Left colon (tissue), 2 donors: Measurements from ENCODE around the gene EHD1. TPM values are rescaled to one million over a fixed set of nuclear protein-coding genes. Genes with fewer than 3 reads are reported as not detected.

Source experiments
- microRNA-seq, 2 donors: library from miRNA; unstranded; fragments of <30 nt; microRNA quantifications; one replicate each; pipeline versions ENCODE4 v1.1.0 to v1.2.0, GENCODE V29; 2020
- total RNA-seq, 2 donors: library from RNA; stranded (reverse); fragmentation: NEBNext Ultra II Directional; extraction: Animal tissue kit (Norgen Biotek cat#: 25700); gene quantifications; one replicate each; pipeline ENCODE4 v1.2.1, GENCODE V29; 2021
- donor health status: DM: no; HTN: no; CAD: no.
- donor health status: DM: yes; HTN: yes; CAD: no.

EHD1 gene
- total RNA-seq, 2 donors from 2014 or later, result 76.1 to 91.5 TPM

Small RNA genes lying within 50 kb of the gene (microRNA-seq; reads per million reads assigned to microRNA genes)
- gene MIR6749 (0 reads per million in 2 donors), gene MIR6750 (1.1 to 1.4 reads per million in 2 donors)

Other genes with a start within 250 kb of the EHD1 start
- gene NRXN2, start 155.4 kb downstream of the EHD1 start, total RNA-seq, result 1 to 10 TPM; 3.6 to 5.3 TPM
- 1 to 10 TPM; 2.0 to 7.7 TPM for gene RASGRP2, start 134.5 kb downstream of the EHD1 start, total RNA-seq
- gene PYGM, start 118.6 kb downstream of the EHD1 start, total RNA-seq, result 1 to 10 TPM in 1 of 2 donors, under 1 TPM in 1; 0.67 to 3.0 TPM
- gene SF1, start 100.1 kb downstream of the EHD1 start, total RNA-seq, result 100 to 1,000 TPM; 201 to 216 TPM
- gene MAP4K2, start 75.4 kb downstream of the EHD1 start, total RNA-seq, result 10 to 100 TPM in 1 of 2 donors, 1 to 10 TPM in 1; 7.3 to 13.9 TPM
- gene MEN1, start 68.1 kb downstream of the EHD1 start, total RNA-seq, result 10 to 100 TPM; 21.0 to 25.5 TPM
- 10 to 100 TPM; 44.5 to 45.5 TPM for gene CDC42BPG, start 34.0 kb downstream of the EHD1 start, total RNA-seq
- 10 to 100 TPM; 25.3 to 43.4 TPM for gene ATG2A, start 38.6 kb upstream of the EHD1 start, total RNA-seq
- 10 to 100 TPM; 25.1 to 39.6 TPM for gene PPP2R5B, start 46.1 kb upstream of the EHD1 start, total RNA-seq
- not detected for gene GPHA2, start 57.3 kb upstream of the EHD1 start, total RNA-seq
- gene MAJIN, start 93.5 kb upstream of the EHD1 start, total RNA-seq, result not detected
- gene BATF2, start 118.3 kb upstream of the EHD1 start, total RNA-seq, result 10 to 100 TPM; 17.4 to 17.6 TPM
- 10 to 100 TPM; 59.1 to 60.3 TPM for gene ARL2, start 135.5 kb upstream of the EHD1 start, total RNA-seq
- gene SNX15, start 148.8 kb upstream of the EHD1 start, total RNA-seq, result 10 to 100 TPM; 38.9 to 41.4 TPM
- 10 to 100 TPM; 11.1 to 11.6 TPM for gene SAC3D1, start 162.6 kb upstream of the EHD1 start, total RNA-seq
- 10 to 100 TPM in 1 of 2 donors, 1 to 10 TPM in 1; 7.8 to 34.1 TPM for gene NAALADL1, start 179.9 kb upstream of the EHD1 start, total RNA-seq
- gene CDCA5, start 205.4 kb upstream of the EHD1 start, total RNA-seq, result 1 to 10 TPM; 3.0 to 7.3 TPM
- gene ZFPL1, start 205.6 kb upstream of the EHD1 start, total RNA-seq, result 10 to 100 TPM; 45.3 to 45.6 TPM
- 100 to 1,000 TPM; 174 to 186 TPM for gene VPS51, start 217.6 kb upstream of the EHD1 start, total RNA-seq
- 10 to 100 TPM; 24.6 to 36.0 TPM for gene TM7SF2, start 233.3 kb upstream of the EHD1 start, total RNA-seq
- gene ZNHIT2, start 239.1 kb upstream of the EHD1 start, total RNA-seq, result 1 to 10 TPM; 7.3 to 9.7 TPM
- gene FAU, start 243.5 kb upstream of the EHD1 start, total RNA-seq, result 100 to 1,000 TPM; 701 to 737 TPM
- 10 to 100 TPM; 47.0 to 54.5 TPM for gene MRPL49, start 243.7 kb upstream of the EHD1 start, total RNA-seq